K562 (cell line): ENCODE measurements around the gene SIRT7. TPM values are rescaled to one million over a fixed set of nuclear protein-coding genes. Genes with fewer than 3 reads are reported as not detected.
A peak's percentile ranks its signal among the peaks of the same experiment; 100 is the strongest.

Experiments
- ATAC-seq: fragments of 200-7000 bp; cut with Tn5 transposase; 3 replicates; pipeline ENCODE4 v1.9.1; 2020; ENCODE audit warnings: moderate library complexity
- BruUV-seq: library from RNA; stranded (reverse); fragments of 400-500 nt; replicated peaks from 2 replicates; lab custom pipeline; 2021; lab: Mats Ljungman, UMichigan
- CTCF ChIA-PET: fragments of 300-600 bp; formaldehyde crosslinking; extraction: SDS; loops from one replicate; lab custom pipeline; 2021; ENCODE audit warnings: low intra/inter-chr PET ratio; lab: Yijun Ruan, JAX
- POLR2A ChIA-PET: fragments of 300-600, 350-650 bp; sonication (Branson Sonifier 250); formaldehyde crosslinking; extraction: SDS; loops from one replicate; lab custom pipeline; 2021; ENCODE audit warnings: antibody characterized with exemption, inconsistent platforms; lab: Yijun Ruan, JAX
- DNase-seq, 4 experiments: peaks; one replicate each; pipeline versions ENCODE4 v3.0.0 to v3.0.0-alpha.2; 2011 to 2018; ENCODE audit warnings: low spot score in 3 of 4, mixed read lengths in 3 of 4; ENCODE audit errors: extremely low read depth in 1 of 4
- FAIRE-seq: peaks from 2 replicates; lab custom pipeline; 2011; peaks lifted over from hg19 to GRCh38; lab: Jason Lieb, UNC
- H2AFZ ChIP-seq: 2 replicates; pipeline ENCODE4 v1.6.0; 2011; ENCODE audit warnings: low read depth, low read length, control low read depth, inconsistent platforms
- H3K27ac ChIP-seq: fragments of 200-600 bp; 3 replicates; pipeline ENCODE4 v1.8.0; 2011; ENCODE audit warnings: low read depth, mild to moderate bottlenecking, control low read depth, inconsistent platforms, low read length, moderate library complexity, mixed read lengths; ENCODE audit errors: extremely low read depth
- H3K27me3 ChIP-seq, 2 experiments: fragments of 300-600 bp in 1 of 2; 2 replicates in 1 of 2; 3 replicates in 1 of 2; pipeline versions ENCODE4 v1.6.0 to v1.8.0; 2011; ENCODE audit warnings: inconsistent platforms in 2 of 2, low read length in 2 of 2, mild to moderate bottlenecking in 1 of 2, mixed read lengths in 1 of 2, moderate library complexity in 1 of 2; ENCODE audit not compliant: control insufficient read depth in 2 of 2, insufficient read depth in 2 of 2
- H3K36me3 ChIP-seq: fragments of 300-600 bp; 3 replicates; pipeline ENCODE4 v1.8.0; 2011; ENCODE audit warnings: mild to moderate bottlenecking, low read length, inconsistent platforms; ENCODE audit not compliant: control insufficient read depth, insufficient read depth
- H3K4me1 ChIP-seq, 2 experiments: fragments of 200-600 bp in 1 of 2; replicated peaks in 1 of 2; 2 replicates in 1 of 2; 3 replicates in 1 of 2; pipeline versions ENCODE4 v1.5.1 to v1.8.0; 2011; ENCODE audit warnings: inconsistent platforms in 2 of 2, low read length in 2 of 2, mild to moderate bottlenecking in 1 of 2, mixed read lengths in 1 of 2, moderate library complexity in 1 of 2; ENCODE audit not compliant: control insufficient read depth in 2 of 2, insufficient read depth in 2 of 2
- H3K4me2 ChIP-seq: 2 replicates; pipeline ENCODE4 v1.6.1; 2011; ENCODE audit warnings: low read length, control low read depth, inconsistent platforms, mixed read lengths; ENCODE audit not compliant: insufficient read depth
- H3K4me3 ChIP-seq: fragments of 200-600 bp; sonication (generic), shearing (Covaris generic); 2 replicates; pipeline ENCODE4 v1.5.1; 2016; ENCODE audit warnings: control low read depth, inconsistent platforms
- H3K79me2 ChIP-seq: fragments of 200-600 bp; 3 replicates; pipeline ENCODE4 v1.8.0; 2011; ENCODE audit warnings: low read length, inconsistent platforms; ENCODE audit not compliant: control insufficient read depth, insufficient read depth
- H3K9ac ChIP-seq, 2 experiments: 2 replicates each; pipeline versions ENCODE4 v1.6.0 to v1.6.1; 2011; ENCODE audit warnings: low read depth in 2 of 2, low read length in 2 of 2, control low read depth in 1 of 2, inconsistent platforms in 1 of 2, mild to moderate bottlenecking in 1 of 2, mixed read lengths in 1 of 2; ENCODE audit not compliant: insufficient read depth in 1 of 2
- H3K9me1 ChIP-seq: one replicate; pipeline ENCODE4 v1.6.0; 2011; ENCODE audit warnings: inconsistent platforms, mild to moderate bottlenecking, low read length, moderate library complexity; ENCODE audit not compliant: control insufficient read depth, insufficient read depth
- H3K9me3 ChIP-seq: replicated peaks from 2 replicates; pipeline ENCODE4 v1.5.1; 2011; ENCODE audit warnings: low read depth, low read length, inconsistent platforms; ENCODE audit not compliant: control insufficient read depth, insufficient read depth
- H4K20me1 ChIP-seq: replicated peaks from 2 replicates; pipeline ENCODE4 v1.6.1; 2011; ENCODE audit warnings: low read length, inconsistent platforms, mixed read lengths; ENCODE audit not compliant: control insufficient read depth, insufficient read depth
- BRD4 ChIP-seq: fragments of 200-600 bp; sonication (generic); IDR thresholded peaks from 2 replicates; pipeline ENCODE4 v1.6.1; 2017; ENCODE audit warnings: inconsistent platforms
- EP400 ChIP-seq: fragments of 450-650 bp; IDR thresholded peaks from 2 replicates; pipeline ENCODE4 v1.6.1; 2017; ENCODE audit warnings: antibody characterized with exemption, mild to moderate bottlenecking, moderate library complexity
- ERF ChIP-seq: fragments of 450-650 bp; formaldehyde crosslinking; IDR thresholded peaks from 2 replicates; pipeline ENCODE4 v1.4.0; 2020; ENCODE audit warnings: mild to moderate bottlenecking, mixed read lengths
- HOXB6 ChIP-seq: fragments of 250-450 bp; sonication (Bioruptor Pico); IDR thresholded peaks from 2 replicates; pipeline ENCODE4 v1.5.1; 2022; ENCODE audit warnings: mild to moderate bottlenecking, borderline replicate concordance
- KDM5B ChIP-seq: fragments of 200-600 bp; sonication (generic); IDR thresholded peaks from 2 replicates; pipeline ENCODE4 v1.6.1; 2012; ENCODE audit warnings: low read depth, mild to moderate bottlenecking, moderate library complexity, low read length, control low read depth, inconsistent platforms; ENCODE audit not compliant: insufficient replicate concordance
- KLF6 ChIP-seq: fragments of 250-450 bp; sonication (Bioruptor Pico); IDR thresholded peaks from 2 replicates; pipeline ENCODE4 v1.4.0; 2020; ENCODE audit warnings: mild to moderate bottlenecking, moderate library complexity, borderline replicate concordance
- MCM2 ChIP-seq: fragments of 450-650 bp; IDR thresholded peaks from 2 replicates; pipeline ENCODE4 v1.6.1; 2017; ENCODE audit warnings: low read depth, mild to moderate bottlenecking
- RBFOX2 ChIP-seq: fragments of 200-400 bp; formaldehyde crosslinking; IDR thresholded peaks from 2 replicates; pipeline ENCODE4 v1.6.1; 2017; ENCODE audit warnings: low read depth, mild to moderate bottlenecking, low read length, moderate library complexity
- SUPT5H ChIP-seq: fragments of 450-650 bp; IDR thresholded peaks from 2 replicates; pipeline ENCODE4 v1.6.1; 2016
- ZBTB1 ChIP-seq: sonication (generic); formaldehyde crosslinking; IDR thresholded peaks from 2 replicates; pipeline ENCODE4 v1.8.1; 2023; ENCODE audit warnings: missing genetic modification reagents, low read depth, mild to moderate bottlenecking, borderline replicate concordance
- ZNF121 ChIP-seq: sonication (generic); formaldehyde crosslinking; conservative IDR thresholded peaks from 2 replicates; pipeline ENCODE4 v1.8.0; 2022; ENCODE audit warnings: missing genetic modification reagents
- ZNF766 ChIP-seq: fragments of 200-800 bp; sonication (Bioruptor generic); conservative IDR thresholded peaks from 2 replicates; pipeline ENCODE4 v1.6.1; 2016; ENCODE audit warnings: missing genetic modification characterization, missing compliant biosample characterization
- WGBS: fragments of 100-300 bp; shearing (Covaris generic); methylation state at CpG from one replicate; pipeline ENCODE4 v1.1.6; 2016; ENCODE audit warnings: low coverage, mixed read lengths; ENCODE audit not compliant: insufficient coverage; ENCODE audit errors: missing lambda C conversion rate; 5-methylcytosine and 5-hydroxymethylcytosine counted together
- in situ Hi-C: fragments of 300-500 bp; cut with MboI; formaldehyde crosslinking; loops from 4 replicates; pipeline ENCODE4 v1.15.0; 2018; ENCODE audit warnings: inconsistent platforms, mixed read lengths
- intact Hi-C: fragments of 100-400 bp; cut with micrococcal nuclease; formaldehyde crosslinking; loops from 2 replicates; pipeline ENCODE4 v1.14.2; 2022
- polyA plus RNA-seq, 8 experiments: library from polyadenylated mRNA; depleted of rRNA in 4 of 8; stranded (reverse) in 5 of 8; unstranded in 3 of 8; fragments of >200 nt; fragmentation: Nextera tagmentation in 2 of 8; fragmentation: Illumina TruSeq in 1 of 8; extraction: Ambion mirVana in 2 of 8; extraction: Trizol in 1 of 8; gene quantifications; 2 replicates each; pipeline versions ENCODE4 v1.2.1 to v1.2.3, GENCODE V29; 2011 to 2014; ENCODE audit warnings: inconsistent platforms in 1 of 8, missing spikeins in 1 of 8
- total RNA-seq, 7 experiments: library from RNA; depleted of rRNA in 6 of 7; stranded (reverse); fragments of >200 nt in 6 of 7; fragmentation: Illumina TruSeq in 2 of 7; extraction: Trizol in 2 of 7; gene quantifications; 2 replicates each; pipeline versions ENCODE4 v1.2.1 to v1.2.3, GENCODE V29; 2011 to 2021; ENCODE audit warnings: low replicate concordance in 1 of 7
- TF ChIP-seq, protein P1 (sequence below), 3 experiments: IDR thresholded peaks in 2 of 3; conservative IDR thresholded peaks in 1 of 3; 2 replicates each; pipeline ENCODE4 v1.5.1; 2011 to 2012; ENCODE audit warnings: low read length in 3 of 3, mild to moderate bottlenecking in 3 of 3, control low read depth in 2 of 3, improper control_type of control experiment in 1 of 3, inconsistent platforms in 1 of 3, low read depth in 1 of 3, mixed read lengths in 1 of 3, moderate library complexity in 1 of 3; ENCODE audit not compliant: insufficient read depth in 2 of 3
- TF ChIP-seq, protein P2 (sequence below), 2 experiments: IDR thresholded peaks; 2 replicates each; pipeline ENCODE4 v1.6.1; 2012; ENCODE audit warnings: improper control_type of control experiment in 2 of 2, low read depth in 2 of 2, low read length in 2 of 2, borderline replicate concordance in 1 of 2
- TF ChIP-seq, protein P3 (sequence below): fragments of 450-650 bp; IDR thresholded peaks from 2 replicates; pipeline ENCODE4 v1.6.1; 2016; ENCODE audit warnings: missing biosample characterization, missing genetic modification characterization

The SIRT7 gene
- total and polyA plus RNA-seq, 9 of the 15 experiments (the other 6 are each of a cell fraction or from before 2014, with no cell fraction given) = 1.6 to 54.8 (median 20.3) TPM

DNA sequence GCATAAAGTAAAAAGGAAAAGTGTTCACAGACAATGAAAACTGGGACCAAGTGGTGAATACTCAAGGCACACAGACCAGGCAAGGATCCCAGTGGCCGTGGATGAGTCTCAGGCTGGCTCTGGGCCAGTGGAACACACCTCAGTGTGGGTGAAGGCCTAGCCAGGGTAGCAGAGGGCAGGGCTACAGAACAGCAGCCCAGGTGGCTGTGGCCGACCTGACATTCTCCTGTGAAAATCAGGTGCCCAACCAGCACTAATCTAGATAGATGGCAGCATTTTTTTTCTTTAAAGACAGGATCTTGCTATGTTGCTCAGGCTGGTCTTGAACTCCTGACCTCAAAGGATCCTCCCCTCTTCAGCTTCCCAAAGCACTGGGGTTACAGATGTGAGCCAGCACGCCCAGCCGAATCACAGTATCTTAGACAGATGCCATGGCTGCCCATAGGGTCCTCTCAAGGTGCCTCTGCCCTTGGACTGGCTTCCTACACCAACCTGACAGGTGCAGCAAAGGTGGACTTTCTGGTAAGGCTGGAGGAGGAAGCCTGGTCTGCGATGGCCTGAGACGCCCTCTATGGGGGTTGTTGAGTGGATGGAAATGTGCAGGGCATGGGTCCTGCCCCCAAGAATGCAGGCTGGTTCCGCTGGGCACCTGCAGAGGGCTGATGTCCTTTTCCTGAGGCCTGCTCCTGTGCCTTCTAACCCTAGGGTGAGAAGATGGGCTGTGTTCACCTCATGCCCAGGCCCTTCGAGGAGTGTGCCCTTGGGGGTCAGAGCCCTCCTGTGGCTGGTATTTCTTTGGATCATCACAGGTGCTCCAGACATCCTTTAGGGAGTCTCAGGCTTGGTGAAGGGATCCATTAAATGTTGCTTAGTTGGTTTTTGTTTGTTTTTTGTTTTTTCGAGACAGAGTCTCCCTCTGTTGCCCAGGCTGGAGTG lies 53.9 kb downstream of the SIRT7 start:
- Histone ChIP-seq H3K27ac (peak overlapping the region; percentile 23; the same call in 1 of the 3 replicates), H3K4me2 (no peak overlapping the region), H3K4me3 (no peak overlapping the region), H3K9me1 (no peaks in the 10 kb centered on the region), H3K27me3 (no peaks in the 10 kb centered on the region), H3K9ac (peak overlapping the region; percentile 22 to 82; a peak in 3 of 4 replicates), H4K20me1 (peaks cover 37% of the 10 kb centered on the region), H3K36me3 (peaks cover 65% of the 10 kb centered on the region), H2AFZ (no peak overlapping the region), H3K4me1 (peaks cover 29 to 74% of the 10 kb centered on the region in 2 experiments), H3K79me2 (peaks cover 66% of the 10 kb centered on the region), H3K9me3 (no peaks in the 10 kb centered on the region)
- ChIA-PET CTCF (no interaction called here), POLR2A (interaction anchor here (0.9 to 2.2 kb wide), 9 partner anchors 12 to 142 kb away, joined by 3 to 9 read pairs (median 3); partner anchors contain the start of gene MCRIP1)
- DNase-seq (no peak), ATAC-seq (no peak), FAIRE-seq (peak; percentile 6)
- BruUV-seq = no TSS peak
- in situ Hi-C loops = loop anchor here (5.0 kb wide), 1 partner anchor 132 kb away; no protein-coding TSS in a partner anchor
- intact Hi-C loops = loop anchor here (5.0 kb wide), 1 partner anchor 42 kb away; no protein-coding TSS in a partner anchor
- 84% methylated on average over 9 of the region's 9 CpGs for WGBS
- TF ChIP-seq KDM5B = peak; percentile 31
- no peak for TF ChIP-seq HOXB6 (CRISPR knock-in tag)
- TF ChIP-seq, protein P1, sequence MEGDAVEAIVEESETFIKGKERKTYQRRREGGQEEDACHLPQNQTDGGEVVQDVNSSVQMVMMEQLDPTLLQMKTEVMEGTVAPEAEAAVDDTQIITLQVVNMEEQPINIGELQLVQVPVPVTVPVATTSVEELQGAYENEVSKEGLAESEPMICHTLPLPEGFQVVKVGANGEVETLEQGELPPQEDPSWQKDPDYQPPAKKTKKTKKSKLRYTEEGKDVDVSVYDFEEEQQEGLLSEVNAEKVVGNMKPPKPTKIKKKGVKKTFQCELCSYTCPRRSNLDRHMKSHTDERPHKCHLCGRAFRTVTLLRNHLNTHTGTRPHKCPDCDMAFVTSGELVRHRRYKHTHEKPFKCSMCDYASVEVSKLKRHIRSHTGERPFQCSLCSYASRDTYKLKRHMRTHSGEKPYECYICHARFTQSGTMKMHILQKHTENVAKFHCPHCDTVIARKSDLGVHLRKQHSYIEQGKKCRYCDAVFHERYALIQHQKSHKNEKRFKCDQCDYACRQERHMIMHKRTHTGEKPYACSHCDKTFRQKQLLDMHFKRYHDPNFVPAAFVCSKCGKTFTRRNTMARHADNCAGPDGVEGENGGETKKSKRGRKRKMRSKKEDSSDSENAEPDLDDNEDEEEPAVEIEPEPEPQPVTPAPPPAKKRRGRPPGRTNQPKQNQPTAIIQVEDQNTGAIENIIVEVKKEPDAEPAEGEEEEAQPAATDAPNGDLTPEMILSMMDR (IDR thresholded peaks at IDR 0.05 in 2 of 3, conservative IDR thresholded peaks at IDR 0.05 in 1 of 3; ENCODE audit: insufficient read depth in 2 of 3, low read depth in 1 of 3, low read length in 3 of 3) = peak; percentile 5 to 22 (median 14); a peak in 2 of 6 replicates
- TF ChIP-seq ZBTB1 (CRISPR knock-in tag) = no peak
- peak; percentile 35; the same call in 1 of the 2 replicates for TF ChIP-seq RBFOX2
- 0 out of 2 replicates have a peak, but pooled peaks have one; percentile 37 for TF ChIP-seq SUPT5H
- TF ChIP-seq ERF (CRISPR knock-in tag) = no peak
- no peak for TF ChIP-seq BRD4
- TF ChIP-seq, protein P2, sequence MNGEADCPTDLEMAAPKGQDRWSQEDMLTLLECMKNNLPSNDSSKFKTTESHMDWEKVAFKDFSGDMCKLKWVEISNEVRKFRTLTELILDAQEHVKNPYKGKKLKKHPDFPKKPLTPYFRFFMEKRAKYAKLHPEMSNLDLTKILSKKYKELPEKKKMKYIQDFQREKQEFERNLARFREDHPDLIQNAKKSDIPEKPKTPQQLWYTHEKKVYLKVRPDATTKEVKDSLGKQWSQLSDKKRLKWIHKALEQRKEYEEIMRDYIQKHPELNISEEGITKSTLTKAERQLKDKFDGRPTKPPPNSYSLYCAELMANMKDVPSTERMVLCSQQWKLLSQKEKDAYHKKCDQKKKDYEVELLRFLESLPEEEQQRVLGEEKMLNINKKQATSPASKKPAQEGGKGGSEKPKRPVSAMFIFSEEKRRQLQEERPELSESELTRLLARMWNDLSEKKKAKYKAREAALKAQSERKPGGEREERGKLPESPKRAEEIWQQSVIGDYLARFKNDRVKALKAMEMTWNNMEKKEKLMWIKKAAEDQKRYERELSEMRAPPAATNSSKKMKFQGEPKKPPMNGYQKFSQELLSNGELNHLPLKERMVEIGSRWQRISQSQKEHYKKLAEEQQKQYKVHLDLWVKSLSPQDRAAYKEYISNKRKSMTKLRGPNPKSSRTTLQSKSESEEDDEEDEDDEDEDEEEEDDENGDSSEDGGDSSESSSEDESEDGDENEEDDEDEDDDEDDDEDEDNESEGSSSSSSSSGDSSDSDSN (IDR thresholded peaks at IDR 0.05; ENCODE audit: borderline replicate concordance in 1 of 2, low read depth in 2 of 2, low read length in 2 of 2) = no peak
- TF ChIP-seq, protein P3, sequence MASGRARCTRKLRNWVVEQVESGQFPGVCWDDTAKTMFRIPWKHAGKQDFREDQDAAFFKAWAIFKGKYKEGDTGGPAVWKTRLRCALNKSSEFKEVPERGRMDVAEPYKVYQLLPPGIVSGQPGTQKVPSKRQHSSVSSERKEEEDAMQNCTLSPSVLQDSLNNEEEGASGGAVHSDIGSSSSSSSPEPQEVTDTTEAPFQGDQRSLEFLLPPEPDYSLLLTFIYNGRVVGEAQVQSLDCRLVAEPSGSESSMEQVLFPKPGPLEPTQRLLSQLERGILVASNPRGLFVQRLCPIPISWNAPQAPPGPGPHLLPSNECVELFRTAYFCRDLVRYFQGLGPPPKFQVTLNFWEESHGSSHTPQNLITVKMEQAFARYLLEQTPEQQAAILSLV (tag) = no peak
- TF ChIP-seq ZNF766 (CRISPR knock-in tag) = no peak
- no peak for TF ChIP-seq KLF6 (CRISPR knock-in tag)
- no peak for TF ChIP-seq MCM2
- no peak for TF ChIP-seq EP400
- peak; percentile 23; the same call in 1 of the 2 replicates for TF ChIP-seq ZNF121 (CRISPR knock-in tag)
